Uterus (tissue), 4 donors: ENCODE data around the gene TMED6. TPM values are rescaled to one million over a fixed set of nuclear protein-coding genes. Genes with fewer than 3 reads are reported as not detected.
A peak's percentile ranks its signal among the peaks of the same experiment; 100 is the strongest.

Experiments used
- DNase-seq, 2 donors: peaks; one replicate each; pipeline ENCODE4 v3.0.0-alpha.2; 2019 to 2020
- H3K27ac ChIP-seq, 2 donors: fragments of 200-600 bp; sonication (generic); 1 replicate in 1 of 2; 2 replicates in 1 of 2; pipeline ENCODE4 v1.5.1; 2016 to 2018
- H3K27me3 ChIP-seq, 2 donors: fragments of 200-600 bp; sonication (generic); one replicate each; pipeline ENCODE4 v1.5.1; 2018 to 2019; ENCODE audit warnings: control low read depth in 1 of 2
- H3K36me3 ChIP-seq, 2 donors: fragments of 200-600 bp; sonication (generic); one replicate each; pipeline ENCODE4 v1.5.1; 2019; ENCODE audit warnings: control low read depth in 1 of 2
- H3K4me1 ChIP-seq, 2 donors: fragments of 200-600 bp; sonication (generic); one replicate each; pipeline ENCODE4 v1.5.1; 2018 to 2019; ENCODE audit warnings: control low read depth in 1 of 2
- H3K4me3 ChIP-seq, 2 donors: fragments of 200-600 bp; sonication (generic); 1 replicate in 1 of 2; 2 replicates in 1 of 2; pipeline ENCODE4 v1.5.1; 2018 to 2019; ENCODE audit warnings: mild to moderate bottlenecking in 1 of 2
- H3K9me3 ChIP-seq, 2 donors: fragments of 200-600 bp; sonication (generic); one replicate each; pipeline ENCODE4 v1.5.1; 2019; ENCODE audit warnings: control low read depth in 1 of 2
- POLR2A ChIP-seq, 2 donors: fragments of 450-650 bp; IDR thresholded peaks; one replicate each; pipeline ENCODE4 v1.6.1; 2016; ENCODE audit warnings: antibody characterized with exemption in 2 of 2, mild to moderate bottlenecking in 1 of 2, moderate library complexity in 1 of 2
- intact Hi-C: fragments of 100-400 bp; cut with DNase I; formaldehyde crosslinking; loops from one replicate; pipeline ENCODE4 v1.15.1; 2023; ENCODE audit warnings: low total_unique reads
- total RNA-seq, 4 donors: library from RNA; depleted of rRNA in 3 of 4; stranded (reverse); fragments of >200 nt in 3 of 4; gene quantifications; one replicate each; pipeline versions ENCODE4 v1.1.0 to v1.2.4, GENCODE V29; 2014 to 2023
- TF ChIP-seq, protein P1 (sequence below), 4 experiments: fragments of 200-600 bp in 2 of 4; fragments of 450-650 bp in 2 of 4; sonication (generic) in 2 of 4; IDR thresholded peaks; one replicate each; pipeline ENCODE4 v1.5.1; 2016 to 2019; ENCODE audit warnings: antibody characterized with exemption in 4 of 4, mild to moderate bottlenecking in 2 of 4, moderate library complexity in 1 of 4
- donor health status: DM: yes; HTN: yes; CAD: no.

Gene TMED6
- total RNA-seq, 4 donors from 2014 or later = 0.98 TPM; not detected in 3

DNA sequence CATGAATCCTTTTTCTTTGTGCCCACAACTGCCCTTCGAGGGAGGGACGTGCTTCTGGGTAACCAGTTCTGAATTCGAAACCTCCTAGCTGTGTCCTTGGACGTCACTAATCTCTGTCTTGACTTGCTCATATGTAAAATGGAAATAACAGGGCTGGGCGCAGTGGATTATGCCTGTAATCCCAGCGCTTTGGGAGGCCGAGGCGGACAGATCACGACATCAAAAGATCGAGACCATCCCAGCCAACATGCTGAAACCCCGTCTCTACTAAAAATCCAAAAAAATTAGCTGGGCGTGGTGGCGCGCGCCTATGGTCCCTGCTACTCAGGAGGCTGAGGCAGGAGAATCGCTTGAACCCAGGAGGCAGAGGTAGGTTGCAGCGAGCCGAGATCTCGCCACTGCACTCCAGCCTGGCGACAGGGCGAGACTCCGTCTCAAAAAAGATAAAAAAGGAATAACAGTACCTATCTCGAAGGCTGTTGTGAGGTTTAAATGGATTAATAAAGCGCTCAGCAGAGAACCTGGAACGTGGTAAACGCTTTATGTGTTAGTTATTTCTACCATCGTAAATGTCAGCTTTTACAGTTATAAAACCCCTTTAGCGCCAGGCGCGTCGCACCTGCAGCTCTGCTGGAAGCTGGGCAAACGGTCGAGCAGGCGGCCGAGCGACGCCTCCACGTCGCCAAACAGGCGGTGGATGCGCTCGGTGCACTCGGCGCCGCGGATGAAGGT, 12.9 kb downstream of the TMED6 start:
- no peaks in the 10 kb centered on the region for H3K9me3 ChIP-seq
- H3K27ac ChIP-seq = peak overlapping the region; percentile 85 to 92
- H3K4me1 ChIP-seq = peaks cover 7 to 10% of the 10 kb centered on the region in 2 donors
- H3K36me3 ChIP-seq = peaks cover 0 to 4% of the 10 kb centered on the region in 2 donors
- TF ChIP-seq POLR2A (IDR thresholded peaks at IDR 0.05) = no peak
- TF ChIP-seq, protein P1, sequence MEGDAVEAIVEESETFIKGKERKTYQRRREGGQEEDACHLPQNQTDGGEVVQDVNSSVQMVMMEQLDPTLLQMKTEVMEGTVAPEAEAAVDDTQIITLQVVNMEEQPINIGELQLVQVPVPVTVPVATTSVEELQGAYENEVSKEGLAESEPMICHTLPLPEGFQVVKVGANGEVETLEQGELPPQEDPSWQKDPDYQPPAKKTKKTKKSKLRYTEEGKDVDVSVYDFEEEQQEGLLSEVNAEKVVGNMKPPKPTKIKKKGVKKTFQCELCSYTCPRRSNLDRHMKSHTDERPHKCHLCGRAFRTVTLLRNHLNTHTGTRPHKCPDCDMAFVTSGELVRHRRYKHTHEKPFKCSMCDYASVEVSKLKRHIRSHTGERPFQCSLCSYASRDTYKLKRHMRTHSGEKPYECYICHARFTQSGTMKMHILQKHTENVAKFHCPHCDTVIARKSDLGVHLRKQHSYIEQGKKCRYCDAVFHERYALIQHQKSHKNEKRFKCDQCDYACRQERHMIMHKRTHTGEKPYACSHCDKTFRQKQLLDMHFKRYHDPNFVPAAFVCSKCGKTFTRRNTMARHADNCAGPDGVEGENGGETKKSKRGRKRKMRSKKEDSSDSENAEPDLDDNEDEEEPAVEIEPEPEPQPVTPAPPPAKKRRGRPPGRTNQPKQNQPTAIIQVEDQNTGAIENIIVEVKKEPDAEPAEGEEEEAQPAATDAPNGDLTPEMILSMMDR (IDR thresholded peaks at IDR 0.05) = no peak
- H3K4me3 ChIP-seq = peak overlapping the region; percentile 75 to 95
- H3K27me3 ChIP-seq = no peaks in the 10 kb centered on the region
- DNase-seq = no peak
- intact Hi-C loops = no loop called here

DNA sequence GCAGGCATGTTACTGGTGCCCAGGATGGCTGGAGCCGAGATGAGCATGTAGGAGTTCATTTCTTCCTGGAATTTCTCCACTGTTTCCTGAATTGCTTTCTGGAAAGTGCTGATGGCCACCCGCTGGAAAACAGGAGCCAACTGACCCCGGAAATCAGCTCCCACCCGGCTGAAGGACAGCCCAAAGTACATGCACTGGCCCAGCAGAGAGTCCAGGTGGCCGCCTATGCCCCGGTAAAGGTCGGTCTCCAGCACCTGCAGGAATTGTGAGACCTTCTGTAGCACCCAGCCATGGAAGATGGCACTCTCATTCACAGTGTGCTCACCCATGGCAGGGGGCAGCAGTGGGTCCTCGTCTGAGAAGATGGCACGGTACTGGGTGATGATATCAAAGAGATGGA, 16.9 kb downstream of the TMED6 start:
- intact Hi-C loops = no loop called here
- peaks cover 7 to 10% of the 10 kb centered on the region in 2 donors for H3K4me1 ChIP-seq
- TF ChIP-seq POLR2A (IDR thresholded peaks at IDR 0.05) = no peak
- TF ChIP-seq, protein P1 (IDR thresholded peaks at IDR 0.05) = no peak
- no peaks in the 10 kb centered on the region for H3K27me3 ChIP-seq
- no peak overlapping the region for H3K27ac ChIP-seq
- no peak overlapping the region for H3K4me3 ChIP-seq
- H3K9me3 ChIP-seq = no peaks in the 10 kb centered on the region
- H3K36me3 ChIP-seq = no peaks in the 10 kb centered on the region
- no peak for DNase-seq

DNA sequence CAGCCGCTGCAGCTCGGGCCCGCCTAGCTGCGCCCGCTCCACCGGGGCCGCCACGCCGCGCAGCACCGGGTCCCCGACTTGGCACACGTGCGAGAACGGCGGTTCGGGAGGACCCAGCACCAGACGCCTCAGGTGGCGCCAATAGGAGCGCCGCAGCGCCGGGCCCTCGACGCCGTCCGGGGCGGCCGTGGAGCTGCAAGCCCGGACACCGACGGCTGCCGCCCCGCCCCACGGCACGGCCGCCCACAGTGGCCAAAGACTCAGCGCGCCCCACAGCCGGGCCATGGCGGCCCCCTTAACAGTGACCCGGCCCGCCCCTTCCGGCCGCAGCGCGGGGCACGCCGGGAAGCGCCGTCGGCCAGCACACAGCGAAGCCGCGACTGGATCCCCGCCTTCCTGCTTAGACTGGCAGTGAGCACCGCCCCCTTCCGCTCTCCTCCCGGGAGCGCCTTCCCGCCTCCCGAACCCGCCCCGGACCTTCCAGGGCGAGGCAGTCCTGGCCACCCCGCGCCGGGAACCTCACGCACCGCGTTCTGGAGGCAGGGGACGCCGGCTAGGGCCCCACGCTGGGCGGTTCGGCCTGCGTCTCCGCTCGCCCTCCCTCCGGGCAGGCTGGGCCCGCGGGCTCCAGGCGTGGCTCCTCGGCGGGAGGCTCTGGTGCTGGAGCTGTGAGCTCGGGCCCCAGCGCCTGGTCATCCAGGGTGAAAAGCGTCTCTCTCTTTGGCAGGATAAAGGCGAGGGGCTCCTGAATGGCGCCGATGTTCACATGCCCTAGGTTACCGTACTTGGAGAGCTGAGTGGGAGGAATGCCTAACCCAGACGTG, 21.1 kb downstream of the TMED6 start, which contains the start of gene PDF:
TSS of gene PDF (minus strand) at position 303 of the 824 bp plus-strand sequence. CDS start at position 285, 18 bp downstream.
- DNase-seq = peak; percentile 92
- TF ChIP-seq POLR2A (IDR thresholded peaks at IDR 0.05) = peak; percentile 50 to 81
- TF ChIP-seq, protein P1 (IDR thresholded peaks at IDR 0.05) = peak in 2 of 4 experiments; percentile 9 to 46
- intact Hi-C loops = no loop called here
- Histone ChIP-seq H3K4me1 (peaks cover 13 to 18% of the 10 kb centered on the region in 2 donors), H3K36me3 (no peaks in the 10 kb centered on the region), H3K27me3 (no peaks in the 10 kb centered on the region), H3K9me3 (no peaks in the 10 kb centered on the region), H3K27ac (peak within 1 kb of the TSS; percentile 85 to 88), H3K4me3 (peak within 1 kb of the TSS; percentile 57 to 92)

DNA sequence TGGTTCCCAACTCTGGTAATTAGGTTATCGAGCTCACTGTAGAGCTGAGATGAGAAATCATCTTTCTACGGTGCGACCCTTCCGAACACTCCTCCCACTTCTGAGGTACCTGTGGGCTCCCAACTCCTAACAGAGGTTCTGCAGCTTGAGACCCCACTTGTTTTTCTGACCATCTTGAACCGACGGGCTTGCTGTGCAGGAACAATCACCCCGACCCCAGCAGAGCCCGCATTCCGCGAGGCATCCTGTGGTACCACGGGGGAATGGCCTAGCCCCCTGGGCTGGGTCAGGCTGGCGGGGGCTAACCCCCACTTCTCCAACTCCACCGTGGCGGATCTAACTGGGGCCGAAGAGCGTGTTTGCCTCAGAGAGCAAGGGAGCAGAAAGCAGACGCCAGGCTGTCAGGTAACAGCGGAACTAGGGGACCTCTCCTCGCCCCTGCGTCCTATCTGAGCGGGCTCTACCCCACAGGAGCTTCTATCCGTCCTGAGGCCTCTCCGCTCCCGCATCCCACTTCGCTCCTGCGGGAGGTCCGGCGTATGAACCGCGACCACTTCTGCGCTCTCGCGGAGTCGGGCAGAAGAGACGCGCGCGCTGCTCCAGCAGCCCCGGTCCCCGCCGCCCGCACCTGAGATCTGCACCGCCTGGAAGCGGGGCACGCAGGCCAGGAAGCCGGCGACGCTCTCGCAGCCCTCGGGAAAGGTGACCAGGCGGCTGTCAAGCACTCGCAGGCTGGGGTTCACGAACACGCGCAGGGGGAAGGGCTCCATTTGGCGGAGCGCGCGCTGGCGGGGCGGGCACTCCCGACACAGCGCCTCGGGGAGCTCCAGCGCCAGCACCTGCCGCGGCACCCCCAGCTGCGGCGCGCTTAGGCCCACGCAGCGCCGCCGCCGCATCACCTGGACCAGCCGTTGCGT, 22.0 kb downstream of the TMED6 start:
- H3K36me3 ChIP-seq = no peaks in the 10 kb centered on the region
- no peaks in the 10 kb centered on the region for H3K27me3 ChIP-seq
- H3K4me3 ChIP-seq = peak overlapping the region; percentile 57 to 92
- TF ChIP-seq, protein P1 (IDR thresholded peaks at IDR 0.05) = no peak
- no peak for TF ChIP-seq POLR2A (IDR thresholded peaks at IDR 0.05)
- H3K4me1 ChIP-seq = peaks cover 13 to 18% of the 10 kb centered on the region in 2 donors
- peak overlapping the region; percentile 23 to 88 for H3K27ac ChIP-seq
- no peaks in the 10 kb centered on the region for H3K9me3 ChIP-seq
- peak in 1 of 2 donors; percentile 17 for DNase-seq
- intact Hi-C loops = no loop called here
